Measurements from ENCODE around the gene TRIM9.
"Not testable (repeated sequence)": the region's sequence is repeated elsewhere in the genome, so short reads cannot be mapped to it uniquely, and the experiment has no call there.

The TRIM9 gene

DNA sequence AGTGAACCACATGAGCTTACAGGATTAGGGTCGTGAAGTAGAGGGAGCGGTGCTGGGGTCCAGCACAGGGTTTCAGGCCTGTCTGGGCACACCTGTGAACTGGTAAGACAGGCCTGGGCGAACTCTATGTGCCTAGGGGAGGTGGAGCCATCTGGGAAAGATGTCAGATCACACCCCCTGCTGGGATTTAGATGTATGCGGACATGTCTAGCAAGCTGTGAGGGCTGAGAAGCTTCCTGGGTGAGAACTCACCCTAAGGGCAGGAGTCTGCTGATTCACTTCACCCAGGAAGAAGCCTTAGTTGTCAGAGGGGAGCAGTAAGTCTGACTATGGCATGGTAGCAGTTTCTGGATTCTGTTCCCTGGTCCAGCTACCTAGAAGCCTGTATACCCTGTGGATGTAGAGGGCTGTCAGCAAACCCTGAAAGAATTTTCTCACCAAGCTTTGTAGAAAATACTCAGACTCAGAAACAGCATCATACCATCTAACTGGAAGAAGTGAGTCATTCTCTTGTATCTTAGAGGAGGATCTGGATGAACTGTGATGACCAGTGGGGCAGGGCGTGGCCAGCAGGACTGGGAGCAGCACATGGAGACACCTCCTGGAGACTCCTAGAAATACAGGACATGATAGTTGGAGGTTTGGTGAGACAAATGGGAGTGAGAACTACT lies 139.4 kb downstream of the TRIM9 start:
- no peak for DNase-seq

DNA sequence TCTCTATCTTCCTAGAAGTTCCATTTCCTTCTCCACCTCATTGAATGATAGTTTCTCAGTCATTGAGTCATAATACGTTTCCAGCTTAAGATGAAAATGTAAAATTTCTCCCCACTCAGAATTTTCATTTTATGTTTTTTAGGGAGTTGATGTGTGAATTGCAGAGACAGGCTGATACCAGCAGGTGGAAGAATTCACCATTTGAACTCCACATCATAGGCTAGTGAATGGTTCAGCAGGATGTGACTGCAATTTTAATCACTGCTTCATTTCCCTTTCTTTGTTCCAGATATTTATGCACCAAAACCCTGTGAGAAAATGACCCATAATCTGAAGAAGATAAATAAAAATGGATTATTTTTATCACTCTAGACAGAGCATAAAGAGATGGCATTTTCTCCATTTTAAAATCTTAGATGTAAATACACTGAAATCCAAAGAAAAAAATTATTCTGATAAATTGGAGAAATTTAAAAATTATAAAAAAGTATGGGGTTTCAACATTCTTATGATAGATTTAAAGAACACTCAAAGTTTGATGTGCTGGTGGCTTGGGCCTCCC lies 140.0 kb downstream of the TRIM9 start:
- no peak for DNase-seq

DNA sequence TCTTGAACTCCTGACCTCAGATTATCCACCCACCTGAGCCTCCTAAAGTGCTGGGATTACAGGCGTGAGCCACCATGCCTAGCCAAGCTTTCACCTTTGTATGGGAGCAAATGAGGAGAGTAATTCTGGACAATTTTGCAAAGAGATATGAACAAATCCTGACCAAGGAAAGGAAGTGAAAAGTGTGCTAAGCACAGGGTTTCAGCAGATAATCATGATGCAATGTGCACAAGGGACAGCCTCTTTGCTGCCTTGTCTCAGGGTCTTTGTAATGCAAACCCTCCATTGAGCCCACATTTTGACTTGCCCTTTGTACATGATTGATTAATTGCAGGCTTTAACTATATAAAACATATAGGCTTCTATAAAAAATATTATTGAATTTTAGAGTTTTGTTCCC lies 141.4 kb downstream of the TRIM9 start:
- DNase-seq, result no peak

GRCh38 chr14:50951032-50951431 lies 143.9 kb downstream of the TRIM9 start:
- no peak for DNase-seq

DNA sequence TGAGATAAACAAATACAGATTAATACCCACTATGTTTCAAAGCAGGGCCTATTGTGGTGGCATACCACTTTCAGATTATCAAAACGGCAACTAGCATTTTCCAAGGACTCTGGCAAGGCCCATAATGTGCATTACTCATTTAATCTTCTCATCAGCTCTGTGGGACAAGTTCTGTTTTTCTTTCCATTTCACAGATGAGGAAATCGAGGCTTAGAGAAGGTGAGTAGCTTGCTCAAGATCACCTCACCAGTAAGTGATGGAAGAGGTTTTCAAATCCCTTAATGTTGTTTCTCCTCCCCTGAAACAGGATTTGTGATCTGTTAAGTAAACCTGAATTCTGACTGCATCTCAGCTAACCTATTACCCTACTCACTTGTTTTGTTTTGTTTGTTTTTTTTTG lies 146.7 kb downstream of the TRIM9 start:
- DNase-seq, result no peak

- no peak for DNase-seq
Measured at GRCh38 chr14:50947446-50947845, 147.5 kb downstream of the TRIM9 start.

- DNase-seq, result no peak
Measured at GRCh38 chr14:50946234-50946935, 148.5 kb downstream of the TRIM9 start.

DNA sequence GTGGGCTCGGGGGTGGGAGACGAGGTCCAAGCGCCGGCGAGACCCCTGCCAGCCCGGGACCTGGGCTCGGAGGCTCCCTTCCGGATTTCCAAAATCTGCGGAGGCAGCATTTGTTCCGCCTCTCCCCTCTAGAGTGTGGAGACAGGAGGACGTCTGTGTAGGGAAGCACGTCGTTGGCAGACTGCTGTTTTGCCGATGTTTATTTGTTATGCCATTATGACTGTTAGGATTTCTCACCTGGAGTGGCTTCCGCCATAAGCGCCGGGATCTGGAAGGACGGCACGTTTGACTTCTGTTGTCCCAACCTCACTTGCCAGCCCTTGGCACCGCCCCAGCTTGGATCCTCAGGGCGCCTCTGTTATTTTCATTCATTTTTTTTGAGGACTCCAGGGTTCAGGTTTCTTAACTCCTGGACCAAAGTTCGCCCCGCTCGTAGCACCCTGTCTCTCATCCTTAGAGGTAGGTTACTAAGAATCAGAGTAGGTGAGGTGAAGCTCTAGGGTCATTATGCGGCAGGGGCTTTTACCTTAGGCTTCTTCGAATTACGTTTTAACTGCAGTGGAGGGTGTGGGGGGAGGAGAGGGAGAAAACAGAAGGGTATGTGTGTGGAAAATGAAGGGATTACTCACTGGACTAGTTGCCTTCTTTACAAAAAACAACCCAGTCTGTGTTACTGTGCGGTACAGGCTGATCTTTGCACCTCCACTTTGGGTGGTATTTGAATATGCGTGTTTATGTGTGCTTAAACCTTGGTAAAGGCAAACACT lies 150.1 kb downstream of the TRIM9 start:
- DNase-seq, result peak; percentile 31

DNA sequence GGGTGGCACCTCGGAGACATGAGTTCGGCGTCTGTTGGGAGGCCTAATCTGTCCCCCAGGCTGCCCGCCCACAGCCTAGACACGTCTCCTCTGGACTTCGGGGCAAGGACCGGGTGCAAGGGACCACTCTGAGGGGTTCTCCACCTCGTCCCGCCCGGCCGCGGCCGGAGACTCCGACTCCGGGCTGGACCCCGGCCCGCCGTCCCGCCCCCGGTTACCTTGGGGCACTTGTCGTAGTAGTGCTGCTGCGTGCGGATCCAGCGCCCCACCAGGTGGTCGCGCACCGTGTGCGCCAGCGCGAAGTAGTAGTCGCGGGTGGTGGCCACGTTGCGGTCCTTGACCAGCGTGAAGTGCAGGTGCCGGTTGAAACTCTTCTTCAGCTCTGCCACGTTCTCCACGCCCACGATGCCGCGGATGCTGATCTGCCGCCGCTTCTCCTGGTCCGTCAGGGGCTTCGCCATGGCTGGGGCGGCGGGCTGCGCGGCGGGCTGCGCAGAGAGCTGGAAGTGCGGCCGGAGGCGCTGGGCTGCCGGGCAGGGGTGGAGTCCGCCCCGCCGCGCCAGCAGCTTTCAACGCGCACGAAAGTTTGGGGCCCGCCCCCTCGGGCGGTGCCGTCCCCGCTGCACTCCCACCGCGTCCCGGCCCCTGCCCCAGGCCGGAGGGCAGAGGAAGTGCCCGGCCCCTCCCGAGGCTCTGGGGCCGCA lies 150.8 kb downstream of the TRIM9 start, which contains the start of gene PYGL:
Gene PYGL, minus strand, starts transcription at position 541 of the 704 bp plus-strand sequence. Its CDS starts 80 bp downstream, at position 461.
- DNase-seq, result peak; percentile 34

DNA sequence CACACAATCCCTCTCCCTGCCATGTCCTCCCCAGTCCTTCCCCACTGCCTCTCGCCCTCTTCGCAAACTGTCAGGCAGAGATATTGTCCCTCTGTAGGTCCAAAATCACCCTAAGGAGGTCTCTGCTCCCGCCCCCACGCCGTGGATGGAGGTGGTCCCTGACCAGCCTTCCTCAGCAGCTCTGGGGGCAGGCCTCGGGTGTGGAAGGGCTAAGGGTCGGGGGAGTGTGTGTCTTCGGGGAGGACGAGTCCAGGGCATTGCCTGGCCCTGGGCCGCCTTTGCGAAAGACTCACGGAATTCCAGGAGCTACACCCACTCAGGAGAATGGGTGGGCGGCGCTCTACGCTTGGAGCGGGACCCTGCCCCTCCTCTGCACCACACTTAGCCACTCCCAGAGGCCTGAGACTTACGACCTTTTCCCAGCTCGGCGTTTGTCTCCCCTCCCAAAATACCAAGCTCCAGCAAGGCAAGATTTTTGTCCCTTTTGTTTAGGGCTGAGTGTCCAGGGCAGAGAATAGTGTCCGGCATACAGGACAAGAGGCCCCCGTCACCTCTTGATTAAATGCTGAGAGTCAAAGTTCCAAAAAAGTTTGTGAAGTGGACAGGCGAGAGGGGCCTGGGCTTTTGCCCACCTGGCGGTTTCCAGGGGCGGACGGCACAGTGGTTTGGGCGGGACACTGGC lies 151.5 kb downstream of the TRIM9 start:
- no peak for DNase-seq

- not testable (repeated sequence) for DNase-seq
Measured at GRCh38 chr14:50941638-50942037, 153.3 kb downstream of the TRIM9 start.

GRCh38 chr14:50941151-50941550 lies 153.8 kb downstream of the TRIM9 start:
- DNase-seq, result no peak

- DNase-seq, result no peak
Measured at GRCh38 chr14:50937800-50938199, 157.1 kb downstream of the TRIM9 start.

- no peak for DNase-seq
Measured at GRCh38 chr14:50937325-50937724, 157.6 kb downstream of the TRIM9 start.

DNA sequence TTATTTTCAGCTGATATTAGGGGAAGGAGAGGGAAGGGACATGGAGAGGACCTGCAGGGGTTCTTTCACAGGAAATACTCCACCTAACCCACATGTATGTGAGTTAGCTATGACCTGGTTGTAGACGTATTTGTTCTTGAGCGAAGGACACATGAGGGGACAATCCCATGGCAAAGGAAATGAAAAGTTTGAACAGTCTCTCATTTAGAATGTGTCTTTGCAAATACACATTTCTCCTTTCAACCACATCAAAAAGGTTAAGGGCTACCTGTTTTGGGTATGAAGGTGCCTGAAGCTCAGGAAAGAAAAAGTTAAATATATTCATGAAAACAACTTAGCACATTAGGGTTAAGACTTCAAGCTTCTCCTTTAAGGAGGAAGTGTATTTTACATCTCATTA lies 158.0 kb downstream of the TRIM9 start:
- DNase-seq, result no peak

GRCh38 chr14:50936016-50936340 lies 158.9 kb downstream of the TRIM9 start:
- no peak for DNase-seq

GRCh38 chr14:50935126-50936015 lies 159.5 kb downstream of the TRIM9 start:
- no peak for DNase-seq

DNA sequence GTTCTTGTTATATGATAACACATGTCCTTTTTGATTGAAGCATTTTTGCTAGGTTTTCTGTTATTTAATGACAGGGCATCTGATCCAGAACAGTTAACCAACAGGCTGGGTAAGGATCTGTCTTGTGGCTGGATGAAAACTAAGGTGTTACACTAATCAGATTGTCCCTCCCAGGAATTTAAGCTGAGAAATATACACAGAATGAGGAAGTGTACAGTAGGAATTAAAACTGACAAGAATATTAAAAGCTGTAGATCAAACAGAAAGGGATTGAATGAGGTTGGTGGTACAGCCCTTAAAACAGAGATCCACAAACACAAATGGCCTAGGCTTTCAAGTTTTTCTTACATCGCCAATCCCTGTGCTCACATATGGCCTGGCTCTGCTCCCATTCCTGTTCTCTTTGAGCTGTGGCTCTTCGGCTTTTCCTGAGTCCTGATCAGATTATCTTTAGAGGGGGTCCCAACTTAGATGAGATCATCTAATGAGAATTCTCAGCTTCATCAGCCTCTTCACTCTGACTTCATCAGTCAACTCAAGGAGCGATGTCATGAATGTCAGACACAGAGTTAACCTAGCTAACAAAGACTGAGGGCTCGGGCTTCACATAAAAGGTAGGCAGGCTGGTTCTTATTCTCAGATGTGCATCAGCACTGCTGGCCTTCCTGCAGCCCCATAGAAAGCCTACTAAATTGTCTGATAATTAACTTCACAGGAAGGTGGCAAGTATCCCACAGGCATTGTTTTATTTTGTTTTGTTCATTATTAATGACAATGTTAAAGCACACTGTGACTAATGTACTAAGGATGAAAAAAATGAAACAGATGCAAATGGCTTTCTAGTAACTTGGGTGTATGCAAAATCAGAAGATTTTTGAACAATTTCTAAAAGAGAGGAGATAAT lies 162.1 kb downstream of the TRIM9 start:
- no peak for DNase-seq

GRCh38 chr14:50932156-50932555 lies 162.7 kb downstream of the TRIM9 start:
- DNase-seq, result no peak

DNA sequence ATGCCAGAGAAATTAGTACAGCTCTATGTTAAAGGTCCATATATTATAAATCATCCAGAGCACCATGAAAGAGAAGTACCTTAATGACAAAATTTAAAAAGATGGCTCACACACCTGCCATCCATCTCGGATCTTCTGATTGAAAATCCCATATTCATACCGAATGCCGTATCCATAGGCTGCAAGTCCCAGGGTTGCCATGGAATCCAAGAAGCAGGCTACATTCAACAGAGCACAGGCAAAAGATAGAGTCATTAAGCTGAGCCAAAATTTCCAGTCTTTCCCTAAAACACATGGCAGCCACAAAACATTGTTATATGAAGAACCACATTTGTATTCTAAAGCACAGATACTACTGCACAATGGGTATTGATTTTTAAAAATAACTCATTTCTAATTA lies 163.3 kb downstream of the TRIM9 start:
- no peak for DNase-seq

All from activated CD4-positive, CD25-positive, alpha-beta regulatory T cell treated with anti-CD3 and anti-CD28 coated beads, Interleukin-2, amount 50 U/mL, for 72 hours (primary cell).